ENCODE data around the gene BCL11A.

BCL11A gene

DNA sequence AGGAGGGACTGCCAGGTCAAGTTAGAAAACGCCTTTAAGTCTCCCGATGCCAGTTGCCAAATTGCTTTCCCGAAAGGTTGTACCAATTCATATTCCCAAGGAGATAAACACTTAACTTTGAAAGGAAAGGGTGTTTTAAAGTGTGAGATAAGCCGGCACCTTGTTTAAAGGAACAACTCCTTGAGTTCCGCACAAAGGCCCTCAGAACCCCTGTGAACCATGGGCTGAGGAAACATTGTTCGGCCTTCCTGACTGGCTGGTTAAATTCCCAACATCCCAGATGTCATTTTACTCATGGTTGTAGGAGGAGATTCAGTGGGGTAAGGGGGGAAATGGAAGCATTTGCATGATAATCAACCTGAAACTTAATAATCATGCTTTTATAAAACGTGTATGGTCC is 126.6 kb downstream of the BCL11A start:
- TF ChIP-seq ISL1 (CRISPR knock-in tag; IDR thresholded peaks at IDR 0.05) = no peak
- no peak for ATAC-seq

DNA sequence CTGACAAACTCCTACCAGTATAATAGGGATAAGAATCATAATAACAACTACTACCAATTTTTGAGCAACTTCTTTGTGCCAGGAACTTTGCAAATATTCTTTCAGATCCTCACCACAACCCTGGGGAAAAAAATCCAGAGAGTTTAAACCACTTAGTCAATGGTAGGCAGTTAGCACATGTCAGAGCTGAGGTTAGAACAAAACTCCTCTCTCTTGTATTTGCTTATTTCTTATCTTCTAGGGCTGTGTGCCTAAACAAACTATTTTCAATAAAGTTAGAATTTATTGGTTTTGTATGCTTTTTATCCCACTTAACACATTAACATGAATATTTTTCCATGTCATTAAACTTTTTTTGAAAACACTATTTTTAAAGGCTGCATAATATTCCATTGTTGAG is 127.1 kb downstream of the BCL11A start:
- no peak for TF ChIP-seq RARB (CRISPR knock-in tag; IDR thresholded peaks at IDR 0.05)
- no peak for TF ChIP-seq ZFP3 (CRISPR knock-in tag; IDR thresholded peaks at IDR 0.05)
- TF ChIP-seq TOX (CRISPR knock-in tag; IDR thresholded peaks at IDR 0.05; ENCODE audit: borderline replicate concordance) = no peak
- no peak for TF ChIP-seq BACH2 (CRISPR knock-in tag; IDR thresholded peaks at IDR 0.05; ENCODE audit: borderline replicate concordance)
- TF ChIP-seq, protein P1, sequence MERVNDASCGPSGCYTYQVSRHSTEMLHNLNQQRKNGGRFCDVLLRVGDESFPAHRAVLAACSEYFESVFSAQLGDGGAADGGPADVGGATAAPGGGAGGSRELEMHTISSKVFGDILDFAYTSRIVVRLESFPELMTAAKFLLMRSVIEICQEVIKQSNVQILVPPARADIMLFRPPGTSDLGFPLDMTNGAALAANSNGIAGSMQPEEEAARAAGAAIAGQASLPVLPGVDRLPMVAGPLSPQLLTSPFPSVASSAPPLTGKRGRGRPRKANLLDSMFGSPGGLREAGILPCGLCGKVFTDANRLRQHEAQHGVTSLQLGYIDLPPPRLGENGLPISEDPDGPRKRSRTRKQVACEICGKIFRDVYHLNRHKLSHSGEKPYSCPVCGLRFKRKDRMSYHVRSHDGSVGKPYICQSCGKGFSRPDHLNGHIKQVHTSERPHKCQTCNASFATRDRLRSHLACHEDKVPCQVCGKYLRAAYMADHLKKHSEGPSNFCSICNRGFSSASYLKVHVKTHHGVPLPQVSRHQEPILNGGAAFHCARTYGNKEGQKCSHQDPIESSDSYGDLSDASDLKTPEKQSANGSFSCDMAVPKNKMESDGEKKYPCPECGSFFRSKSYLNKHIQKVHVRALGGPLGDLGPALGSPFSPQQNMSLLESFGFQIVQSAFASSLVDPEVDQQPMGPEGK (CRISPR knock-in tag; IDR thresholded peaks at IDR 0.05; ENCODE audit: borderline replicate concordance) = no peak
- TF ChIP-seq GLIS3 (CRISPR knock-in tag; IDR thresholded peaks at IDR 0.05) = no peak
- TF ChIP-seq TCF4 (CRISPR knock-in tag; IDR thresholded peaks at IDR 0.05; ENCODE audit: borderline replicate concordance) = no peak
- TF ChIP-seq PPARA (CRISPR knock-in tag; IDR thresholded peaks at IDR 0.05; ENCODE audit: borderline replicate concordance) = no peak
- TF ChIP-seq, protein P2, sequence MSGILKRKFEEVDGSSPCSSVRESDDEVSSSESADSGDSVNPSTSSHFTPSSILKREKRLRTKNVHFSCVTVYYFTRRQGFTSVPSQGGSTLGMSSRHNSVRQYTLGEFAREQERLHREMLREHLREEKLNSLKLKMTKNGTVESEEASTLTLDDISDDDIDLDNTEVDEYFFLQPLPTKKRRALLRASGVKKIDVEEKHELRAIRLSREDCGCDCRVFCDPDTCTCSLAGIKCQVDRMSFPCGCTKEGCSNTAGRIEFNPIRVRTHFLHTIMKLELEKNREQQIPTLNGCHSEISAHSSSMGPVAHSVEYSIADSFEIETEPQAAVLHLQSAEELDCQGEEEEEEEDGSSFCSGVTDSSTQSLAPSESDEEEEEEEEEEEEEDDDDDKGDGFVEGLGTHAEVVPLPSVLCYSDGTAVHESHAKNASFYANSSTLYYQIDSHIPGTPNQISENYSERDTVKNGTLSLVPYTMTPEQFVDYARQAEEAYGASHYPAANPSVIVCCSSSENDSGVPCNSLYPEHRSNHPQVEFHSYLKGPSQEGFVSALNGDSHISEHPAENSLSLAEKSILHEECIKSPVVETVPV (CRISPR knock-in tag; IDR thresholded peaks at IDR 0.05) = no peak
- ATAC-seq = no peak

DNA sequence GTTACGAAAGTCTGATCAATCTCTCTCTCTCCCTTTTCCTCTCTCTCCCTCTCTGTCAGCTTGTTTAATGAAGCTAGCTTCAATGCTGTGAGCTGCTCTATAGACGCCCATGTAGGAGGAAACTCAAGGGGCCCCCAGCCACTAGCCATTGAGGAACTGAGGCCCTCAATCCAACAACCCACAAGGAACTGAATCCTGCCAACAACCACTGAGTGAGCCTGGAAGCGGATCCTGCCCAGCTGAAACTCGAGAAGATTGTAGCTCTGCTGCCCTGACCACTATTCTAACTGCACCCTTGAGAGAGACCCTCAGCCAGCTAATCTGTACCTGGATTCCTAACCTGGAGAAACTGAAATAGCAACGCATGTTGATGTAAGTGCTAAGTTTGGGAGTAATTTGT is 129.2 kb downstream of the BCL11A start:
- ATAC-seq = no peak
- TF ChIP-seq SNAI2 (CRISPR knock-in tag; IDR thresholded peaks at IDR 0.05) (no peak), ARNTL (CRISPR knock-in tag; IDR thresholded peaks at IDR 0.05; ENCODE audit: borderline replicate concordance, low read depth) (no peak), CSDC2 (CRISPR knock-in tag; IDR thresholded peaks at IDR 0.05) (no peak), BACH2 (CRISPR knock-in tag; IDR thresholded peaks at IDR 0.05; ENCODE audit: borderline replicate concordance) (no peak), PPARA (CRISPR knock-in tag; IDR thresholded peaks at IDR 0.05; ENCODE audit: borderline replicate concordance) (no peak), TCF4 (CRISPR knock-in tag; IDR thresholded peaks at IDR 0.05; ENCODE audit: borderline replicate concordance) (no peak), ZNF70 (CRISPR knock-in tag; IDR thresholded peaks at IDR 0.05) (no peak)

DNA sequence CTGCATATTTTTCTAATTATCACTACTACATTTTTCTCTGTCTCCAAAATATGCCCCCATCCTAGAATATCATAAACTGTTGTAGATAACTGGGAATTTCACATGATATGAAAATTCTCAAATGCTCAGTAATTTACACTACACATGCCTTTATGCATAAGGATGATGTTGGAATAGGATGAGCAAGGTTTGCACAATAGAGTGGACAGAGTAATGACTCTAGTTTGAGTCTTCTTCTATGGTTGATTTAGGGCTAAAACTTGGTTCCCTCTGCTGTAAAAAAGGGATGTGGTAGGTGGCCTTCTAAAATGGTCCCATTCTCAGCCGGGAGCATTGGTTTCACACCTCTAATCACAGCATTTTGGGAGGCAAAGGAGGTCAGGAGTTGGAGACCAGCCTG is 129.9 kb downstream of the BCL11A start:
- ATAC-seq = no peak
- TF ChIP-seq ESRRG (CRISPR knock-in tag; IDR thresholded peaks at IDR 0.05) = no peak
- TF ChIP-seq GLIS3 (CRISPR knock-in tag; IDR thresholded peaks at IDR 0.05) = no peak
- no peak for TF ChIP-seq ARNTL (CRISPR knock-in tag; IDR thresholded peaks at IDR 0.05; ENCODE audit: borderline replicate concordance, low read depth)
- no peak for TF ChIP-seq ISL1 (CRISPR knock-in tag; IDR thresholded peaks at IDR 0.05)
- no peak for TF ChIP-seq CSDC2 (CRISPR knock-in tag; IDR thresholded peaks at IDR 0.05)
- TF ChIP-seq SNAI2 (CRISPR knock-in tag; IDR thresholded peaks at IDR 0.05) = no peak
- TF ChIP-seq BACH2 (CRISPR knock-in tag; IDR thresholded peaks at IDR 0.05; ENCODE audit: borderline replicate concordance) = no peak
- no peak for TF ChIP-seq ZFP30 (CRISPR knock-in tag; IDR thresholded peaks at IDR 0.05)
- TF ChIP-seq TOX (CRISPR knock-in tag; IDR thresholded peaks at IDR 0.05; ENCODE audit: borderline replicate concordance) = no peak
- TF ChIP-seq RARB (CRISPR knock-in tag; IDR thresholded peaks at IDR 0.05) = no peak
- no peak for TF ChIP-seq ZNF70 (CRISPR knock-in tag; IDR thresholded peaks at IDR 0.05)
- TF ChIP-seq, protein P3, sequence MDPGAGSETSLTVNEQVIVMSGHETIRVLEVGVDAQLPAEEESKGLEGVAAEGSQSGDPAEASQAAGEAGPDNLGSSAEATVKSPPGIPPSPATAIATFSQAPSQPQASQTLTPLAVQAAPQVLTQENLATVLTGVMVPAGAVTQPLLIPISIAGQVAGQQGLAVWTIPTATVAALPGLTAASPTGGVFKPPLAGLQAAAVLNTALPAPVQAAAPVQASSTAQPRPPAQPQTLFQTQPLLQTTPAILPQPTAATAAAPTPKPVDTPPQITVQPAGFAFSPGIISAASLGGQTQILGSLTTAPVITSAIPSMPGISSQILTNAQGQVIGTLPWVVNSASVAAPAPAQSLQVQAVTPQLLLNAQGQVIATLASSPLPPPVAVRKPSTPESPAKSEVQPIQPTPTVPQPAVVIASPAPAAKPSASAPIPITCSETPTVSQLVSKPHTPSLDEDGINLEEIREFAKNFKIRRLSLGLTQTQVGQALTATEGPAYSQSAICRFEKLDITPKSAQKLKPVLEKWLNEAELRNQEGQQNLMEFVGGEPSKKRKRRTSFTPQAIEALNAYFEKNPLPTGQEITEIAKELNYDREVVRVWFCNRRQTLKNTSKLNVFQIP (CRISPR knock-in tag; IDR thresholded peaks at IDR 0.05; ENCODE audit: borderline replicate concordance, low read depth) = no peak
- TF ChIP-seq ZNF565 (CRISPR knock-in tag; conservative IDR thresholded peaks at IDR 0.05; ENCODE audit: low read depth) = no peak
- TF ChIP-seq, protein P2 (CRISPR knock-in tag; IDR thresholded peaks at IDR 0.05) = no peak
- TF ChIP-seq, protein P4, sequence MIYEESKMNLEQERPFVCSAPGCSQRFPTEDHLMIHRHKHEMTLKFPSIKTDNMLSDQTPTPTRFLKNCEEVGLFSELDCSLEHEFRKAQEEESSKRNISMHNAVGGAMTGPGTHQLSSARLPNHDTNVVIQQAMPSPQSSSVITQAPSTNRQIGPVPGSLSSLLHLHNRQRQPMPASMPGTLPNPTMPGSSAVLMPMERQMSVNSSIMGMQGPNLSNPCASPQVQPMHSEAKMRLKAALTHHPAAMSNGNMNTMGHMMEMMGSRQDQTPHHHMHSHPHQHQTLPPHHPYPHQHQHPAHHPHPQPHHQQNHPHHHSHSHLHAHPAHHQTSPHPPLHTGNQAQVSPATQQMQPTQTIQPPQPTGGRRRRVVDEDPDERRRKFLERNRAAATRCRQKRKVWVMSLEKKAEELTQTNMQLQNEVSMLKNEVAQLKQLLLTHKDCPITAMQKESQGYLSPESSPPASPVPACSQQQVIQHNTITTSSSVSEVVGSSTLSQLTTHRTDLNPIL (CRISPR knock-in tag; IDR thresholded peaks at IDR 0.05; ENCODE audit: low read depth) = no peak
- TF ChIP-seq, protein P1 (CRISPR knock-in tag; IDR thresholded peaks at IDR 0.05; ENCODE audit: borderline replicate concordance) = no peak
- TF ChIP-seq TCF4 (CRISPR knock-in tag; IDR thresholded peaks at IDR 0.05; ENCODE audit: borderline replicate concordance) = no peak
- TF ChIP-seq OSR1 (CRISPR knock-in tag; IDR thresholded peaks at IDR 0.05) = no peak
- TF ChIP-seq PPARA (CRISPR knock-in tag; IDR thresholded peaks at IDR 0.05; ENCODE audit: borderline replicate concordance) = no peak
- TF ChIP-seq, protein P5, sequence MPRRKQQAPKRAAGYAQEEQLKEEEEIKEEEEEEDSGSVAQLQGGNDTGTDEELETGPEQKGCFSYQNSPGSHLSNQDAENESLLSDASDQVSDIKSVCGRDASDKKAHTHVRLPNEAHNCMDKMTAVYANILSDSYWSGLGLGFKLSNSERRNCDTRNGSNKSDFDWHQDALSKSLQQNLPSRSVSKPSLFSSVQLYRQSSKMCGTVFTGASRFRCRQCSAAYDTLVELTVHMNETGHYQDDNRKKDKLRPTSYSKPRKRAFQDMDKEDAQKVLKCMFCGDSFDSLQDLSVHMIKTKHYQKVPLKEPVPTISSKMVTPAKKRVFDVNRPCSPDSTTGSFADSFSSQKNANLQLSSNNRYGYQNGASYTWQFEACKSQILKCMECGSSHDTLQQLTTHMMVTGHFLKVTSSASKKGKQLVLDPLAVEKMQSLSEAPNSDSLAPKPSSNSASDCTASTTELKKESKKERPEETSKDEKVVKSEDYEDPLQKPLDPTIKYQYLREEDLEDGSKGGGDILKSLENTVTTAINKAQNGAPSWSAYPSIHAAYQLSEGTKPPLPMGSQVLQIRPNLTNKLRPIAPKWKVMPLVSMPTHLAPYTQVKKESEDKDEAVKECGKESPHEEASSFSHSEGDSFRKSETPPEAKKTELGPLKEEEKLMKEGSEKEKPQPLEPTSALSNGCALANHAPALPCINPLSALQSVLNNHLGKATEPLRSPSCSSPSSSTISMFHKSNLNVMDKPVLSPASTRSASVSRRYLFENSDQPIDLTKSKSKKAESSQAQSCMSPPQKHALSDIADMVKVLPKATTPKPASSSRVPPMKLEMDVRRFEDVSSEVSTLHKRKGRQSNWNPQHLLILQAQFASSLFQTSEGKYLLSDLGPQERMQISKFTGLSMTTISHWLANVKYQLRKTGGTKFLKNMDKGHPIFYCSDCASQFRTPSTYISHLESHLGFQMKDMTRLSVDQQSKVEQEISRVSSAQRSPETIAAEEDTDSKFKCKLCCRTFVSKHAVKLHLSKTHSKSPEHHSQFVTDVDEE (CRISPR knock-in tag; IDR thresholded peaks at IDR 0.05) = no peak

Measured in SK-N-SH treated with all-trans-retinoic acid at 6 μM for 48 hours (cell line).